Loucy (cell line): ENCODE results near the gene PTPRB.

Experiments
- H2AFZ ChIP-seq: fragments of 200-600 bp; sonication (generic); 2 replicates; pipeline ENCODE4 v1.6.0; 2016; ENCODE audit warnings: antibody characterized with exemption, mild to moderate bottlenecking, low read length, moderate library complexity
- H3F3A ChIP-seq: fragments of 200-600 bp; 2 replicates; pipeline ENCODE4 v1.6.0; 2016; ENCODE audit warnings: antibody characterized with exemption, low read depth, mild to moderate bottlenecking
- H3K27me3 ChIP-seq: fragments of 200-600 bp; sonication (generic); 2 replicates; pipeline ENCODE4 v1.6.1; 2014; ENCODE audit warnings: low read length, mild to moderate bottlenecking; ENCODE audit not compliant: insufficient read depth, poor library complexity, severe bottlenecking
- H3K36me3 ChIP-seq: fragments of 200-600 bp; sonication (generic); 2 replicates; pipeline ENCODE4 v1.6.1; 2016; ENCODE audit warnings: low read length; ENCODE audit not compliant: insufficient read depth
- H3K4me1 ChIP-seq: fragments of 200-600 bp; sonication (generic); 2 replicates; pipeline ENCODE4 v1.5.1; 2014; ENCODE audit warnings: low read length, mild to moderate bottlenecking; ENCODE audit not compliant: insufficient read depth, poor library complexity, severe bottlenecking
- H3K4me2 ChIP-seq: fragments of 200-600 bp; sonication (generic); 2 replicates; pipeline ENCODE4 v1.6.0; 2014; ENCODE audit warnings: antibody characterized with exemption, low read length, low read depth, mild to moderate bottlenecking; ENCODE audit not compliant: poor library complexity, severe bottlenecking
- H3K4me3 ChIP-seq: fragments of 200-600 bp; sonication (generic); 2 replicates; pipeline ENCODE4 v1.5.1; 2014; ENCODE audit warnings: low read length, mild to moderate bottlenecking, mixed read lengths; ENCODE audit not compliant: poor library complexity, severe bottlenecking
- H3K79me2 ChIP-seq: fragments of 200-600 bp; sonication (generic); 2 replicates; pipeline ENCODE4 v1.6.1; 2014; ENCODE audit warnings: low read length; ENCODE audit not compliant: insufficient read depth
- H3K9ac ChIP-seq: fragments of 200-600 bp; sonication (generic); 2 replicates; pipeline ENCODE4 v1.6.0; 2014; ENCODE audit warnings: mild to moderate bottlenecking, low read depth, low read length, moderate library complexity; ENCODE audit not compliant: poor library complexity, severe bottlenecking
- H3K9me2 ChIP-seq: fragments of 200-600 bp; sonication (generic); replicated peaks from 2 replicates; pipeline ENCODE4 v1.6.1; 2016; ENCODE audit warnings: low read depth, low read length, mixed read lengths
- H3K9me3 ChIP-seq: fragments of 200-600 bp; sonication (generic); 2 replicates; pipeline ENCODE4 v1.6.1; 2014; ENCODE audit warnings: mild to moderate bottlenecking, antibody characterized with exemption, low read length, low read depth; ENCODE audit not compliant: insufficient read depth
- H4K20me1 ChIP-seq: fragments of 200-600 bp; sonication (generic); 2 replicates; pipeline ENCODE4 v1.6.0; 2014; ENCODE audit warnings: antibody characterized with exemption, low read length, mild to moderate bottlenecking; ENCODE audit not compliant: insufficient read depth, poor library complexity, severe bottlenecking
- EZH2phosphoT487 ChIP-seq: fragments of 200-600 bp; IDR thresholded peaks from 2 replicates; pipeline ENCODE4 v1.6.1; 2018; ENCODE audit warnings: antibody characterized with exemption, mild to moderate bottlenecking, moderate library complexity, borderline replicate concordance
- TF ChIP-seq, protein P1 (sequence below): fragments of 200-600 bp; sonication (generic); conservative IDR thresholded peaks from 2 replicates; pipeline ENCODE4 v1.5.1; 2014; ENCODE audit warnings: mild to moderate bottlenecking, antibody characterized with exemption, low read length

The PTPRB gene

GRCh38 chr12:70643939-70644338 lies 6.7 kb upstream of the PTPRB start:
- no peak overlapping the region for H2AFZ ChIP-seq
- H3K9me2 ChIP-seq = no peaks in the 10 kb centered on the region
- no peaks in the 10 kb centered on the region for H4K20me1 ChIP-seq
- TF ChIP-seq, protein P1, sequence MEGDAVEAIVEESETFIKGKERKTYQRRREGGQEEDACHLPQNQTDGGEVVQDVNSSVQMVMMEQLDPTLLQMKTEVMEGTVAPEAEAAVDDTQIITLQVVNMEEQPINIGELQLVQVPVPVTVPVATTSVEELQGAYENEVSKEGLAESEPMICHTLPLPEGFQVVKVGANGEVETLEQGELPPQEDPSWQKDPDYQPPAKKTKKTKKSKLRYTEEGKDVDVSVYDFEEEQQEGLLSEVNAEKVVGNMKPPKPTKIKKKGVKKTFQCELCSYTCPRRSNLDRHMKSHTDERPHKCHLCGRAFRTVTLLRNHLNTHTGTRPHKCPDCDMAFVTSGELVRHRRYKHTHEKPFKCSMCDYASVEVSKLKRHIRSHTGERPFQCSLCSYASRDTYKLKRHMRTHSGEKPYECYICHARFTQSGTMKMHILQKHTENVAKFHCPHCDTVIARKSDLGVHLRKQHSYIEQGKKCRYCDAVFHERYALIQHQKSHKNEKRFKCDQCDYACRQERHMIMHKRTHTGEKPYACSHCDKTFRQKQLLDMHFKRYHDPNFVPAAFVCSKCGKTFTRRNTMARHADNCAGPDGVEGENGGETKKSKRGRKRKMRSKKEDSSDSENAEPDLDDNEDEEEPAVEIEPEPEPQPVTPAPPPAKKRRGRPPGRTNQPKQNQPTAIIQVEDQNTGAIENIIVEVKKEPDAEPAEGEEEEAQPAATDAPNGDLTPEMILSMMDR = no peak
- no peak for TF ChIP-seq EZH2phosphoT487
- no peaks in the 10 kb centered on the region for H3F3A ChIP-seq
- no peak overlapping the region for H3K4me2 ChIP-seq
- H3K27me3 ChIP-seq = no peaks in the 10 kb centered on the region
- H3K79me2 ChIP-seq = no peaks in the 10 kb centered on the region
- peaks cover 71% of the 10 kb centered on the region for H3K4me1 ChIP-seq
- no peak overlapping the region for H3K9ac ChIP-seq
- no peaks in the 10 kb centered on the region for H3K9me3 ChIP-seq
- H3K4me3 ChIP-seq = no peak overlapping the region
- no peaks in the 10 kb centered on the region for H3K36me3 ChIP-seq

GRCh38 chr12:70641691-70642090 lies 4.5 kb upstream of the PTPRB start:
- H3K9ac ChIP-seq = no peak overlapping the region
- no peaks in the 10 kb centered on the region for H3F3A ChIP-seq
- no peaks in the 10 kb centered on the region for H3K79me2 ChIP-seq
- no peaks in the 10 kb centered on the region for H4K20me1 ChIP-seq
- H2AFZ ChIP-seq = no peak overlapping the region
- no peaks in the 10 kb centered on the region for H3K9me2 ChIP-seq
- no peak overlapping the region for H3K4me2 ChIP-seq
- H3K4me1 ChIP-seq = peaks cover 62% of the 10 kb centered on the region
- H3K4me3 ChIP-seq = no peak overlapping the region
- H3K27me3 ChIP-seq = no peaks in the 10 kb centered on the region
- H3K9me3 ChIP-seq = no peaks in the 10 kb centered on the region
- no peaks in the 10 kb centered on the region for H3K36me3 ChIP-seq
- TF ChIP-seq EZH2phosphoT487 = no peak
- TF ChIP-seq, protein P1 = no peak

DNA sequence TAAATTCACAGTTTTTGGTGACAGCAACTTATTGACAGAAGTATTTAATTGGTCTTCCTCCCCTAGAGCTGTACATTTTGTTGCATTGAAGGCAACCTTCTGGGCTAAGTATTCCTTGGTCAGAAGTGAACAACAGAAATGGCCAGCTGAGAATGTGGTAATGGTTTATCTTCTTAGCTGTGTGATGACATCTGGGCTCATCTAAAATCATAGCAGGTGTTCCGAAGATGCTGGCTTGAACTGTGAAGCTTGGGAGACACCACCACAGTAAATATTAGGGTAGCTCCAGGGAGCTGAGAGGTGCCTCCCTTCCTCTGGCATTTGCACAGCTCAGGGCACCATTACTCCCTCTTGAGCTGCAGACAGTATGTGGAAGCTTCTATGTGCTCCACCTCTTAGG lies 3.7 kb upstream of the PTPRB start:
- H3K27me3 ChIP-seq = no peaks in the 10 kb centered on the region
- no peaks in the 10 kb centered on the region for H3K9me3 ChIP-seq
- no peak overlapping the region for H2AFZ ChIP-seq
- no peak overlapping the region for H3K4me3 ChIP-seq
- no peak overlapping the region for H3K9ac ChIP-seq
- peaks cover 55% of the 10 kb centered on the region for H3K4me1 ChIP-seq
- no peaks in the 10 kb centered on the region for H4K20me1 ChIP-seq
- H3F3A ChIP-seq = no peaks in the 10 kb centered on the region
- H3K9me2 ChIP-seq = no peaks in the 10 kb centered on the region
- no peaks in the 10 kb centered on the region for H3K36me3 ChIP-seq
- H3K79me2 ChIP-seq = no peaks in the 10 kb centered on the region
- TF ChIP-seq, protein P1 = no peak
- TF ChIP-seq EZH2phosphoT487 = no peak
- H3K4me2 ChIP-seq = no peak overlapping the region
